Measurements from ENCODE around the gene HSPB6. TPM values are rescaled to one million over a fixed set of nuclear protein-coding genes. Genes with fewer than 3 reads are reported as not detected.

Gene HSPB6
- total RNA-seq, 1 experiment from 2014 or later, result 0.48 TPM

DNA sequence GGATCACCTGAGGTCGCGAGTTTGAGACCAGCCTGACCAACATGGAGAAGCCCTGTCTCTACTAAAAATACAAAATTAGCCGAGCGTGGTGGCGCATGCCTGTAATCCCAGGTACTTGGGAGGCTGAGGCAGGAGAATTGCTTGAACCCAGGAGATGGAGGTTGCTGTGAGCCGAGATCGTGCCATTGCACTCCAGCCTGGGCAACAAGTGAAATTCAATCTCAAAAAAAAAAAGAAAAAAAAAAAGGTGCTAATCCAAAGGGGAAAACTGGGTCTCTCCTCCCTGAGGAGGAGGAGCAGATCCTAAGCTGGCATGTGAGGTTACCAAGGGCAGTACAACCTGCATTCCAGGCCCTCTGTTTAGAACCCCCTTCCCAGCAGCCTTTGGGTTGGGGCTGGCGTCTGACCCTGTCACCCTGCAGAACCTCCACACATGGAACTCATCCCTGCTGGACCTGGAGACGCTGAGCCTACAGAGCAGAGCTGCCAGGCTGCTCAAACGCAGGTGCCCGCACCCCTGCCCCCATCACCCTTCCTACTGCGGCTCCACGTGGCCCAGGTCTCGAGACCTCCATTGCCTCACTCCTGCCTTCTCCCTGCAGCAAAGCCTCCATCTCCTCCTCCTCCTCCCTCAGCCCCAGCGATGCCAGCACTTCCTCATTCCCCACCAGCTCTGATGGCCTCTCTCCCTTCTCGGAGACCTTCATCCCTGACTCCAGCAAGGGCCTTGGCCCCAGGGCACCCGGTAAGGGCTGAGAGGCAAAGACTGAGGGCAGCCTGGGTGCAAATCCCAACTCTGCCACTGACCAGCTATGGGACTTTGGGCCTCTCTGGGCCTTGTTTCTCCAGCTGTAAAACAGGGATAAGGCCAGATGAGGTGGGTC lies 7.8 kb upstream of the HSPB6 start:
- DNase-seq, result no peak
- Histone ChIP-seq H3K27me3 (ENCODE audit: control insufficient read depth, insufficient read depth, low read length) (no peaks in the 10 kb centered on the region), H3K36me3 (replicated peaks; ENCODE audit: control insufficient read depth, insufficient read depth, low read length) (peaks cover 12% of the 10 kb centered on the region), H3K4me3 (ENCODE audit: insufficient read depth, low read depth, low read length) (no peak overlapping the region)

DNA sequence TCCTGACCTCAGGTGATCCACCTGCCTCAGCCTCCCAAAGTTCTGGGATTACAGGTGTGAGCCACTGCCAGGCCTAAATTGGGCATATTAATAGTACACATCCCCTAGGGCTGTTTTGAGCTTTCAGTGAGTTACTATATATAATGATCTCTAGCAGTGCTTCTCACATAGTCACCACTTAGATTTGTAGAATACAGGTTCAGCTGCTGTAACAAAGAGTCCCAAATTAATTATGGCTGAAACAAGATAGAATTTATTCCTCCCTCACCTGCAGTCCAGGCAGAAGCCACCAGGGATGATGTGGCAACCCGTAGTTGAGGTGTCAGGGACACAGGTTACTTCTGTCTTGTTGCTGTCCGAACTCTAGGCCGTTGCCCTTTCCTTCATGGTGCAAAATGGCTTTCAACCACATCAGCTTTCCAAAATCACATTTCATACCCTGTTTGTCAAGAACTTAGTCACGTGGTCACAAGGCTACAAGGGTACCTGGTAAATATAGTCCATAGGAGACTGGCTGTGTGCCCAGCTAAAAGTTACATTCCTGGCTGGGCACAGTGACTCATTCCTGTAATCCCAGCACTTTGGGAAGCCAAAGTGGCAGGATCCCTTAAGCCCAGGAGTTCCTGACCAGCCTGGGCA lies 4.0 kb upstream of the HSPB6 start:
- Histone ChIP-seq H3K36me3 (replicated peaks; ENCODE audit: control insufficient read depth, insufficient read depth, low read length) (peaks cover 12% of the 10 kb centered on the region), H3K27me3 (ENCODE audit: control insufficient read depth, insufficient read depth, low read length) (peaks cover 6% of the 10 kb centered on the region), H3K4me3 (ENCODE audit: insufficient read depth, low read depth, low read length) (no peak overlapping the region)
- DNase-seq, result no peak

DNA sequence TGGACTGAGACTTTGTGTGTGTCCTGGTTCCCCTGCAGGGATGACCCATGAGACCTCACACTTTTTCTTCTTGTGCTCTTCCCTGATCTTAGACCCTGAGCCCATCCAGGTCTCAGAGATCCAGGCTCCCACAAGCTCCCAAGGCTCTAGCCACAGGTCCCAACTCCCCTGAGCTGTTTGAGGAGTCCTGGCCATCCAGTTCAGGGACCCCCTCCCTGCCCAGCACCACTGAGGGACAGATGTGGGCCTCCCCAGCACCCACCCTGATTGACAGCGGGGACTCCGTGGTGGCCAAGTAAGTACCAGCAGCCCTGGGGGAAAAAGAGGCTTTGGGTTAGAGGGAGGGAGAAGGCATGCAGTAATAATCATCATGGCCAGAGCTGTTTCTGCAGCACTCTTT lies 2.9 kb upstream of the HSPB6 start:
- peaks cover 12% of the 10 kb centered on the region for H3K36me3 ChIP-seq (replicated peaks; ENCODE audit: control insufficient read depth, insufficient read depth, low read length)
- H3K4me3 ChIP-seq (ENCODE audit: insufficient read depth, low read depth, low read length), result no peak overlapping the region
- peaks cover 13% of the 10 kb centered on the region for H3K27me3 ChIP-seq (ENCODE audit: control insufficient read depth, insufficient read depth, low read length)
- DNase-seq, result no peak

DNA sequence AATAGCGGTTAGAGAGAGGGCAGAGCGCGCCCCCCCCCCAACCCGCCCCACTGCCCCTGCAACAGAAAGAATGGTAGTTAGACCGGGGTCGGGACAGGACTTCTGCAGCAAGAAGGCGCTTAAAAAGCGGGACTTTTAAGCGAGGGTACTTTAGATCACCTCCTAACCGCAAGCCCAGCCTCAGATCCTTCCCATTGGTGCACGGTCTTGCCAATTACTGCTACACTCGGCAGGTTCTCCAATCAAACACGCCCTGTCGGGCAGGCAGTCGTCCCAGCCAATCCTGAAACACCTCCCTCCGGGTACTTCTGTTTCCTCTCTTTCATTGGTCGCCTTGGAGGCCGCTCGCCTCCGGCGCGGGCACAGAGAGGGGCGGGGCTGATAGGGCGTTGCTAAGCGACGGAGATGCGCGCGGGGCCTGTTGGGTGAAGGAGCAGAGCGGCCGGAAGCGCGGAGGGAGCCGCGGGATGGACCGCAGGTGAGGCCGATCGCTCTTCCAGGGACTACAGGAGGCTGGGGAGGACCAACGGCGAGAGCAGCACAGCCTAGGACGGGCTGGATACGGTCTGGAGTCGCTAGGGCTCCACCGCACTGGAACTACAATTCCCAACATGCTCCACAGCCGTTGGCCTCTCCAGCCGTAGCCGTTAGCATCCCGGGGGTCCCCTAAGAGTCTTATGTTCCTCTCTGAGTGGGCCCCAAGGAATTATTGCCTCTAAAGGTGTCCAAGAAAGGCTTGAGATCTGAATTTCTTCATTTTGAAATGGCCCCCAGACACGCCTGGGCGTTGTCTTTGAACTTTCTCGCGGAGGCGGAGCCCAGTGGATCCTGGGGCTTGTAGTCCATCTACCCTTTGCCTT lies 1.1 kb upstream of the HSPB6 start, which contains the start of gene PROSER3:
Gene PROSER3 (plus strand): TSS at position 428 of the 860 bp plus-strand sequence. CDS start 40 bp downstream, at position 468.
- Histone ChIP-seq H3K27me3 (ENCODE audit: control insufficient read depth, insufficient read depth, low read length) (peaks cover 13% of the 10 kb centered on the region), H3K36me3 (replicated peaks; ENCODE audit: control insufficient read depth, insufficient read depth, low read length) (peaks cover 8% of the 10 kb centered on the region)

DNA sequence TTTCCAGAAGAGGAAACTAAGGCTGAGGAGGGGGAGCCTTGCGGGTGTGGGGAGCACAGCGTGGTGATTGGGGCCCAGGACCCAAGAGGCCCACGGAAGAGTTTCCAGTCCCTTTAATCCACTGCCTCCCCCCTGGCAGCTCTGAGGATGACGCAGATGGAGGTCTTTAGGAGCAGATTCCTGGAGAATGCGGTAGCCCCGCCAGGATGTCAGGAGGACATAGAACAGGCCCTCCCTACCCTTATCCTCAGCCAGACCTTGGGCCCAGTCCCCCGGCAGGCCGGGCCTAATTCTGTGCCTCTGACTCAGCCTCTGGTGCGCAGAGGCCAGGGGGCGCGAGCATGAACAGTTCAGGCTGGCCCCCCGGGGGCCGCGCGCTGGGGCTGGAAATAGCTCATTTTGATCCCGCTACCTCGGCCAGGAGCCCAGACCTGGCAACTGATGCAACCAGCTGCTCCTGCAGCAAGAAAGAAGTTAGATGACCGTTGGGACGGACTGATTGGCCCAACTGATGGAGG lies 461 bp upstream of the HSPB6 start:
- Histone ChIP-seq H3K4me3 (ENCODE audit: insufficient read depth, low read depth, low read length) (peak overlapping the region; percentile 47), H3K36me3 (replicated peaks; ENCODE audit: control insufficient read depth, insufficient read depth, low read length) (peaks cover 5% of the 10 kb centered on the region), H3K27me3 (ENCODE audit: control insufficient read depth, insufficient read depth, low read length) (peaks cover 13% of the 10 kb centered on the region)
- DNase-seq, result peak; percentile 74

More for the DNA sequence above, 1.1 kb upstream of the HSPB6 start, which contains the start of gene PROSER3:
- H3K4me3 ChIP-seq (ENCODE audit: insufficient read depth, low read depth, low read length), result peak within 1 kb of the TSS; percentile 97
- DNase-seq, result peak; percentile 99

DNA sequence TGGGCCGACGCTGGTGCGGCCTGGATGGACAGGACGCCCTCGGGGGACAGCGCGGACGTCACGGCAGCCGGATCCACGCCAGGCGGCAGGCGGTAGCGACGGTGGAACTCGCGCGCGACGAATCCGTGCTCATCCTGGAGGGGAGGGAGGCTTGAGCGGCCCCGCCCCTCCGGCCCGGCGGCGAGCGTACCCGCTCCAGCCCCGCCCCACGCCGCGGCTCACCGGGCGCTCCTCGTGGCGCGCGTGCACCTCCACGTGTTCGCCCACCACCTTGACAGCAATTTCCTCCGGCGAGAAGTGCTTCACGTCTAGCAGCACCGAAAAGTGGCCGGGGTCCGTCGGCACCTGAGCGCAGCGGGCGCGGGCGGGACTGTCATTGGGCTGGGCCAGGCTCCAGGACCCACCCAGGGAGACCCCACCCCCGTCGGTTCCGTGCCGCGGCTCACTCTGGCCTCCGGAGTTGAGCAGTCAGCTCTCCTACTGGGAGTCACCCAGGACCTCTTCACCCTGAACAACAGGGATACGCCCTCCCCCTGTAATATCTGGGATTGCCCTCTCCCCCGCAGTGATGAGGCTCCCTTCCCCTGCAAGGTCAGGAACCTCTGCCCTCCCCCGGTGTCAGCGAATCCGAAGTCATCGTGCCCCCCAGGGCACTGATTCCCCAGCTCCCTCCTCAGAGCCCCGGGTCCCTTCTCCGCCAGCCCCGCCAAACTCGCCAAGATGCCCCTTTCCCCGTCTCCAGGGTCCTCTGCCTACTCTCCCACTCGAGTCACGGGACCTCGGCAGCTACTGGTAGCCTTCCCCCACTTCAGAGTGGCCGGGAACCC lies 1.1 kb downstream of the HSPB6 start:
- peak; percentile 81 for DNase-seq
- H3K27me3 ChIP-seq (ENCODE audit: control insufficient read depth, insufficient read depth, low read length), result peaks cover 13% of the 10 kb centered on the region
- H3K4me3 ChIP-seq (ENCODE audit: insufficient read depth, low read depth, low read length), result peak overlapping the region; percentile 47
- H3K36me3 ChIP-seq (replicated peaks; ENCODE audit: control insufficient read depth, insufficient read depth, low read length), result no peaks in the 10 kb centered on the region; the same call in none of the 2 replicates

DNA sequence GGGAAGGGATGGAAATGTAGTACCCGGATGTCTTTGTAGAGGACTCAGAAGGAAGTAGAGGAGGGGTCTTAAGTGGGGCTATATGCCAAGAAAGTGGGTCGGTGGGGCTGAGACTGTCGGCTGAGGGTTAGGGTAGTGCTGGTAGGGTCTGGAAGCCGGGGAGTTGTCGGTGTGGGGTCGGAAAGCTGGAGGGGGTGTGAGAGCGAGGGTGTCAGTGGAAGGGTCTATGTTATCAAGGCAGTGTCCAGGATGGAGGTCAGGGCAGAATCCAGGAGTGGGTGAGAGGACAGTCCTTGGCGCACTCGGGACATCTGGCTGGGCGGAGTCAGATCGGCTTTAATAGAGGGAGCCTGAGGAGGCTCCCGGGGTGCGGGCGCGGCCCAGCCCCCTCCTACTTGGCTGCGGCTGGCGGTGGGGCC lies 1.7 kb downstream of the HSPB6 start:
- no peak for DNase-seq
- Histone ChIP-seq H3K36me3 (replicated peaks; ENCODE audit: control insufficient read depth, insufficient read depth, low read length) (no peaks in the 10 kb centered on the region; the same call in none of the 2 replicates), H3K27me3 (ENCODE audit: control insufficient read depth, insufficient read depth, low read length) (peaks cover 13% of the 10 kb centered on the region), H3K4me3 (ENCODE audit: insufficient read depth, low read depth, low read length) (peak overlapping the region; percentile 47)

DNA sequence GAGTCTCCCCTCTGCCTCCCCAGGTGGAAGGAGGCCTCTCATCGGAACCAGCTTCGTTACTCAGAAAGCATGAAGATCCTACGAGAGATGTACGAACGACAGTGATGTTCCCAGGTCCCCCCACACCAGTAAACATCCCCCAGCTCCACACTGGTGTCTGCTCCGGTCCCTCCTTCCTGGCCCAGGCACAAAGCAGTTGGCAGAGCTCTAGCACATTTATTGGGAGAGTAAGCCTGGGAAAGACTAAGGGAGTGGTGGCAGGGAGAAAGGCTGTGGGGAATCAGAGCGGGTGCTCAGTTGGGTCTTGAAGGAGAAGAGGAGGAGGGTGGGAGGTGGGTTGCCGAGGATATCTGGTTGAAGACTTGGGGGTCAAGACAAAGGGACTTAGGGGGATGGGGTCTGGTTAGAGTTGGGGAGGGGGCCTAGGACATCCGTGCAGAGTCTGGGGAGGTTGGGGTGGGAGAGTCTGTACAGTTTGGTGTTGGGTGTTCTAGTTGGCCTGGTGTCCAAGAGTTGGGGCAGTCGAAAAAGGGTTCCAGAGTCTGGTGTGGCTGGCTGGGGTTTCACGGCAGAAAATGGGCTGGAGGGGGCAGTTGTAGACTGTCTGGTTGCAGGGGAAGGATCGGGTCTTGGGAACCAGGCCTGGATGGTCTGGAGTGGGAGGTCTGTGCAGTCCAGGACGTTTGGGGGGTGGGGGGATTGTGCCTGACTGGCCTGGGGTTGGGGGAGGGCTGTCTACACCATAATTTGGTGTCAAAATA lies 2.3 kb downstream of the HSPB6 start:
- H3K27me3 ChIP-seq (ENCODE audit: control insufficient read depth, insufficient read depth, low read length), result peaks cover 13% of the 10 kb centered on the region
- no peak for DNase-seq
- H3K36me3 ChIP-seq (replicated peaks; ENCODE audit: control insufficient read depth, insufficient read depth, low read length), result no peaks in the 10 kb centered on the region; the same call in 1 of the 2 replicates
- no peak overlapping the region for H3K4me3 ChIP-seq (ENCODE audit: insufficient read depth, low read depth, low read length)

DNA sequence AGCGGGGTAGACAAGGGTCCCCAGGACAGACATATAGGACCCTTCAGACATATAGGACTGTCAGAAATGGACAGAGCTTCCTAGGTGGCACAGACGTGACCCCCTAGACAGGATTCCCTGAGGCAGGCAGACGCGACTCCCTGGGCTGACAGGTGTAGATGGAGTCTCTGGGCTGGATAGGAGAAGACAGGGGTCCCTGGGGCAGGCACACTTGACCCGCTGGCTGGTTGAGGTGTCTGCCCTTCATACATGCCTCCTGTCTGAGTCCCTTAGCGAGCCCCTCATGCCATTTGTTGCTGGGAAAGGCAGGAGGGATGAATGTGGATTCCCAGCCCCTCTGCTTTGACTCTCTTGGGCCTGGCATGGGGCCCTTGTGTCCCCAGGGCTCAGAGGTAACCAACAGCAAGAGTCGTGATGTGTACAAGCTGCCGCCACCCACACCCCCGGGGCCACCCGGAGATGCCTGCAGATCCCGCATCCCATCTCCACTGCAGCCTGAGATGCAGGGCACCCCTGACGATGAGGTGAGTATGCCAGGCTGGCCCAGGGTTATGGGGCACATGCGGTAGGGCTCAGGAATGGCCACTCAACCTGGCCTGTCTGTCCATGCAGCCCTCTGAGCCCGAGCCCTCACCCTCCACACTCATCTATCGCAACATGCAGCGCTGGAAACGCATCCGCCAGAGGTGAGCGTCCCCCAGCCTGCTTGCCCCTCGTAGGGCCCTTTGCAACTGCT lies 3.0 kb downstream of the HSPB6 start:
- DNase-seq, result no peak
- H3K36me3 ChIP-seq (replicated peaks; ENCODE audit: control insufficient read depth, insufficient read depth, low read length), result no peaks in the 10 kb centered on the region

DNA sequence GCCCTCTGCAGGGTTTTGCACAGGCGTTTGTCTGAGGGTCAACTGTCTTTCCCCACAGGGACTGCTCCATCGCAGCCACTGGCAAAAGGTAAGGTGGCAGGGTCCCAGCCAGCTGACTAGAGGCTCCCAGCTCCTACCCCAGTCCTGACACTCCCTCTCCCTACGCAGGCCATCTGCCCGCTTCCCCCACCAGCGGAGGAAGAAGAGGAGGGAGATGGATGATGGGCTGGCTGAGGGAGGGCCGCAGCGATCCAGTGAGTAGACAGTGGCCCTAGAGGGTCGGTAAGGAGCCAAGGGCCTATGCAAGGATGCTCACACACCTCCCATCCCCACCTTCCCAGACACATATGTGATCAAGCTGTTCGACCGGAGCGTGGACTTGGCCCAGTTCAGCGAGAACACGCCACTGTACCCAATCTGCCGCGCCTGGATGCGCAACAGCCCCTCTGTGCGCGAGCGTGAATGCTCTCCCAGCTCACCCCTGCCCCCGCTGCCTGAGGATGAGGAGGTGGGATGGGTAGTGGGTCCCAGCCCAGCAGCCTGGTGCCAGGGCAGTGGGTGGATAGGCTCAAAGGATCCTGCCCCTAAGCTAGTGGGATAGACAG lies 4.0 kb downstream of the HSPB6 start:
- Histone ChIP-seq H3K4me3 (ENCODE audit: insufficient read depth, low read depth, low read length) (no peak overlapping the region), H3K27me3 (ENCODE audit: control insufficient read depth, insufficient read depth, low read length) (peaks cover 13% of the 10 kb centered on the region), H3K36me3 (replicated peaks; ENCODE audit: control insufficient read depth, insufficient read depth, low read length) (no peaks in the 10 kb centered on the region)
- no peak for DNase-seq

More for the DNA sequence above, 3.0 kb downstream of the HSPB6 start:
- no peak overlapping the region for H3K4me3 ChIP-seq (ENCODE audit: insufficient read depth, low read depth, low read length)
- peaks cover 13% of the 10 kb centered on the region for H3K27me3 ChIP-seq (ENCODE audit: control insufficient read depth, insufficient read depth, low read length)

DNA sequence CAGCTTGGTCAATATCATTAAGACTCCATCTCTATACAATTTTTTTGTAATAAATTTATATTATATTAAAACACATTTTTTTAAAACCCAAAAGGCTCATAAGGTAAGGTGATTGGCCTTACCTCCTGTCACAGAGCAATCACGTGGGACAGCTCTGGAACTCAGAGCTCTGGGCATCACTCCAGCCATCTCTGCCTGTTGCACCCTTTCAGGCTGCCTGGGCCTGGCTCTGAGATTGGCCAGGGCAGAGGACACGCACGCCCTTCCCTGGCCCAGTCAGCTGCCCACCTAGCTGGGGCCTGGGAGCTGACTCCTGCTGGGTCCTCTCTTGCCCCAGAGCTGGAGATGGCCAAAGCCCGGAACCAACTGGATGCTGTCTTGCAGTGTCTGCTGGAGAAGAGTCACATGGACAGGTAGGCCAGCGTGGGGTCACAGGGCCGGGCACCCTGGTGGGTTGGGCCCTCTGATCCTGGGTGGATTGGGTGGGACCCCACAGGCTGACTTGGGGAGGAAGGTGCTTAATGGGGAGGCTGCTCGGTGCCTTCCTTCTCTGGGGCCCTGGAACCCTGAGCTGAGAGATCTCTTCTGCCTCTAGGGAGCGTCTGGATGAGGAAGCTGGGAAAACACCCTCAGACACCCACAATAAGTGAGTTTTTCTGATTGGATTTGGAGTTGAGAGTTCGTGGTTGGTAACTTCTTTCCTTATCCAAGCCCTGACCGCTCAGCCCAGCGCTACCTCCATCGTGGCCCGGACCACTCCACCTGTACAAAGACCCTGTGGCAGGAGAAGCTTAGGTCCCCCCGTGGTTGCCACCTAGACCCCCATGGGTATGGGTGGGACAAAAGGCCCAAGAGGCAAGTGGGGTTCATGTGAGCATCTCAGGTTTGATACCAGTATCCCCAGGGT lies 4.7 kb downstream of the HSPB6 start:
- peaks cover 13% of the 10 kb centered on the region for H3K27me3 ChIP-seq (ENCODE audit: control insufficient read depth, insufficient read depth, low read length)
- no peaks in the 10 kb centered on the region for H3K36me3 ChIP-seq (replicated peaks; ENCODE audit: control insufficient read depth, insufficient read depth, low read length)
- H3K4me3 ChIP-seq (ENCODE audit: insufficient read depth, low read depth, low read length), result no peak overlapping the region
- no peak for DNase-seq
